ENCODE measurements around the gene OR2A14. TPM values are rescaled to one million over a fixed set of nuclear protein-coding genes. Genes with fewer than 3 reads are reported as not detected.
A peak's percentile ranks its signal among the peaks of the same experiment; 100 is the strongest.

OR2A14 gene, protein sequence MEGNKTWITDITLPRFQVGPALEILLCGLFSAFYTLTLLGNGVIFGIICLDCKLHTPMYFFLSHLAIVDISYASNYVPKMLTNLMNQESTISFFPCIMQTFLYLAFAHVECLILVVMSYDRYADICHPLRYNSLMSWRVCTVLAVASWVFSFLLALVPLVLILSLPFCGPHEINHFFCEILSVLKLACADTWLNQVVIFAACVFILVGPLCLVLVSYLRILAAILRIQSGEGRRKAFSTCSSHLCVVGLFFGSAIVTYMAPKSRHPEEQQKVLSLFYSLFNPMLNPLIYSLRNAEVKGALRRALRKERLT
- total RNA-seq, result not detected

DNA sequence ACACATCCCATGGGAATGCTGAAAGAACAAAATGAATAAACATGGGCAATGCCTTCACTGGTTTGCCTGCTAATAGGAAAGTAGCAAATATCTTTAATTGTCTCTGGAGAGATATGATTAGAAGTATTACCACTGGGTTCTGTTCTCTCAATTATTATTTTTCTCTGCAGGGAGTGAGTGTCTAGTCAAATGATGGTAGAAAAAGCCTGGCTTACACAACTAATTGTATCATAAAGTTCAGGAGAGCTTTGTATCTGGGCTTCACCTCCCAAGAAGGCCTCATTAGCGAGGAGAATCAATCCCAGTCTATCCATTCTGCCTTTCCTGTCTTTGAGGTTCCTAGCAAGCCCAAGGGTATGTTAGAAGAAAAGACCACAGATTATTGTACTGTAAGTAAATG is at the start of gene OR2A14:
TSS of gene OR2A14 (plus strand) at position 301 of the 400 bp plus-strand sequence. CDS start 5,937 bp downstream, outside the sequence.
- no peaks in the 10 kb centered on the region for H3K36me3 Mint-ChIP-seq
- peak in 1 of 2 donors; percentile 11 for ATAC-seq
- DNase-seq (ENCODE audit: low spot score), result no peak
- no peak within 1 kb of the TSS for H3K4me3 Mint-ChIP-seq
- H3K27me3 Mint-ChIP-seq, result peaks cover 0 to 4% of the 10 kb centered on the region in 2 donors
- no peak within 1 kb of the TSS for H3K27ac Mint-ChIP-seq
- H3K9me3 Mint-ChIP-seq, result no peaks in the 10 kb centered on the region
- no peaks in the 10 kb centered on the region for H3K4me1 Mint-ChIP-seq (ENCODE audit: low read depth in 2 of 2)

- ATAC-seq (no peak), DNase-seq (ENCODE audit: low spot score) (no peak)
- no peaks in the 10 kb centered on the region for H3K4me1 Mint-ChIP-seq (ENCODE audit: low read depth in 2 of 2)
- H3K9me3 Mint-ChIP-seq, result no peaks in the 10 kb centered on the region
- no peaks in the 10 kb centered on the region for H3K36me3 Mint-ChIP-seq
- H3K4me3 Mint-ChIP-seq, result no peak overlapping the region
- no peak overlapping the region for H3K27ac Mint-ChIP-seq
- H3K27me3 Mint-ChIP-seq, result peaks cover 0 to 5% of the 10 kb centered on the region in 2 donors
These were observed 48.6 kb upstream of the OR2A14 start for GRCh38 chr7:144074374-144074773.

DNA sequence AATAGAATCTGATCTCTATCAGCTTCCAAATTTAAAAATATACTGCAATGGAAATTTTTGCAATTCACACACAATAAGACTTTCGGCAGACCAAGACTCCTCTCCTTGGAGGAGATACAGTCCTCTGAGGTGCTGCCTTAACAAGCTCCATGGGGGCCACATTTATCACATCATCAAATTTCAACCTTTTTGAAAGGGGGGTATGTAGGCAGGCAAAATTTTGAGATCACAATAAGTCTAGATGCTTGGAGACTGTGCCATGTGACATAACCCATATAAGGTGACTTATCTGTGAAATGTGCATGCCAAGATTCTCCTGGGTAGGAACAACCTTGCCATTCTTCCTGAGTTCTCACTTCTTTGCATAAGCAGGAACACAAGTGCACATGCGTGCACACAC is 37.0 kb upstream of the OR2A14 start, which contains the start of gene OR2A12:
TSS of gene OR2A12 (plus strand) at position 301 of the 400 bp plus-strand sequence. CDS start 8,830 bp downstream, outside the sequence.
- Mint-ChIP-seq H3K4me3 (no peak within 1 kb of the TSS), H3K36me3 (no peaks in the 10 kb centered on the region), H3K4me1 (ENCODE audit: low read depth in 2 of 2) (no peaks in the 10 kb centered on the region), H3K9me3 (peaks cover 4% of the 10 kb centered on the region), H3K27ac (no peak within 1 kb of the TSS), H3K27me3 (peaks cover 0 to 12% of the 10 kb centered on the region in 2 donors)
- no peak for DNase-seq (ENCODE audit: low spot score)
- ATAC-seq, result no peak

GRCh38 chr7:144086730-144087129 is 36.2 kb upstream of the OR2A14 start:
- DNase-seq (ENCODE audit: low spot score) (no peak), ATAC-seq (no peak)
- Mint-ChIP-seq H3K36me3 (no peaks in the 10 kb centered on the region), H3K4me1 (ENCODE audit: low read depth in 2 of 2) (no peaks in the 10 kb centered on the region), H3K4me3 (no peak overlapping the region), H3K27ac (no peak overlapping the region), H3K27me3 (peaks cover 0 to 9% of the 10 kb centered on the region in 2 donors), H3K9me3 (peaks cover 9% of the 10 kb centered on the region)

- H3K27ac Mint-ChIP-seq, result no peak overlapping the region
- H3K9me3 Mint-ChIP-seq, result peaks cover 10% of the 10 kb centered on the region
- H3K27me3 Mint-ChIP-seq, result peaks cover 0 to 4% of the 10 kb centered on the region in 2 donors
- H3K4me3 Mint-ChIP-seq, result no peak overlapping the region
- H3K4me1 Mint-ChIP-seq (ENCODE audit: low read depth in 2 of 2), result no peaks in the 10 kb centered on the region
- ATAC-seq (no peak), DNase-seq (ENCODE audit: low spot score) (no peak)
- no peaks in the 10 kb centered on the region for H3K36me3 Mint-ChIP-seq
These were observed 35.7 kb upstream of the OR2A14 start for GRCh38 chr7:144087230-144087629.

GRCh38 chr7:144090667-144091066 is 32.3 kb upstream of the OR2A14 start:
- Mint-ChIP-seq H3K27ac (no peak overlapping the region), H3K4me1 (ENCODE audit: low read depth in 2 of 2) (no peaks in the 10 kb centered on the region), H3K9me3 (peaks cover 10% of the 10 kb centered on the region), H3K36me3 (no peaks in the 10 kb centered on the region), H3K27me3 (no peaks in the 10 kb centered on the region), H3K4me3 (no peak overlapping the region)
- no peak for DNase-seq (ENCODE audit: low spot score)
- ATAC-seq, result no peak

DNA sequence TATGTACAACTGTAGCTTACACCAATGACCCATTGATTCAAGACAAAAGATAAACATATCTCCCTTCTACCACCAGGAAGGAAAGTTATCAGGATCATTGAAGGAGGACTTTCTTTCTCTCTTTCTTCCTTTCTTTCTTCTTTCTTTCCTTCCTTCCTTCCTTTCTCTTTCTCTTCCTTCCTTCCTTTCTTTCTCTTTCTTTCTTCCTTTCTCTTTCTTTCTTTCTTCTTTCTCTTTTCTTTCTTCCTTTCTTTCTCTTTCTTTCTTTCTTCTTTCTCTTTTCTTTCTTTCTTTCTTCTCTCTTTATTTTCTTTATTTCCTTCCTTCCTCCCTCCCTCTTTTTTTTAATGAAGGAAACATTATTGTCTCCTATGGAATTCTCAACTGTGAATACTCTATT is 24.2 kb upstream of the OR2A14 start:
- Mint-ChIP-seq H3K36me3 (no peaks in the 10 kb centered on the region), H3K27me3 (peaks cover 8 to 24% of the 10 kb centered on the region in 2 donors), H3K4me1 (ENCODE audit: low read depth in 2 of 2) (no peaks in the 10 kb centered on the region), H3K9me3 (no peaks in the 10 kb centered on the region), H3K27ac (no peak overlapping the region), H3K4me3 (no peak overlapping the region)
- no peak for DNase-seq (ENCODE audit: low spot score)
- no peak for ATAC-seq

DNA sequence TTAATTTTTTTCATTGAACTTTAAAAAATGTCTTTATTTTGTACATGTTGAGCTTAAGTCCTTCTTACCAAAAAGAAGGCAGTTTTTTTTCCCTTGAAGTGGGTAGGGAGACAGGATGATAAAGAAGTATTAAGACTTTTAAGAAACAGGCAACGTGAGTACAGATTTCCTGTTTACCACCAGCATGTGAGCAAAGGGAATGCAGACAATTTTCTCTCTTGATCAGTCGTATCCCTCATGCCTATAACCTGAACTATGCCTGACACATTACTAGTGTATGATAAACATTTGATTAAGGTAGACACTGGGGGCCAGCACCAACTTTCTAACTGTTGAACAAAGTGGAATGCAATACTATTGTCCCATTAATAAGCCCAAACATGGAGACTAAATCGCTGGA is 22.4 kb upstream of the OR2A14 start:
- no peaks in the 10 kb centered on the region for H3K36me3 Mint-ChIP-seq
- no peaks in the 10 kb centered on the region for H3K4me1 Mint-ChIP-seq (ENCODE audit: low read depth in 2 of 2)
- H3K27me3 Mint-ChIP-seq, result peaks cover 11 to 32% of the 10 kb centered on the region in 2 donors
- no peak for ATAC-seq
- H3K4me3 Mint-ChIP-seq, result no peak overlapping the region
- H3K27ac Mint-ChIP-seq, result no peak overlapping the region
- no peak for DNase-seq (ENCODE audit: low spot score)
- H3K9me3 Mint-ChIP-seq, result no peaks in the 10 kb centered on the region

DNA sequence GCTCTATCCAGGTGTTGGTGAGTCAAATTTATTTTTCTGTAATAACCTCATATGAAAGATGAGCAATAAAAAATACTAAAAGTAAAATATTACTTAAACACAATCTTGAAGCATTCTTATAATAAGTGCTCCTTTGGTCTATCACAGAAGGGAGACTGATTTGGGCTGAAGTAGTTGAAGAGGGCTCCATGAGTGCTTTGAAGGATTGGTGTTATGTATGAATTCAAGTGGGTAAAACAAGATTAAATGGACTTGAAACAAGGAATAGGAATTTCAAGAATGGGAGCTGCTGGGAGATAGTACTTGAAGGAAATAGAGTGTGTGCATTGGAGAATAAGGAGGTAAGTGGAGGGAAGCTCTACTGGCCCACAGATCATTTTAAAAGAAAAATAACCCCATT is 20.9 kb upstream of the OR2A14 start:
- H3K9me3 Mint-ChIP-seq, result no peaks in the 10 kb centered on the region
- DNase-seq (ENCODE audit: low spot score) (no peak), ATAC-seq (no peak)
- no peaks in the 10 kb centered on the region for H3K4me1 Mint-ChIP-seq (ENCODE audit: low read depth in 2 of 2)
- peaks cover 11 to 25% of the 10 kb centered on the region in 2 donors for H3K27me3 Mint-ChIP-seq
- H3K36me3 Mint-ChIP-seq, result no peaks in the 10 kb centered on the region
- H3K4me3 Mint-ChIP-seq, result no peak overlapping the region
- no peak overlapping the region for H3K27ac Mint-ChIP-seq

GRCh38 chr7:144105211-144105610 is 17.8 kb upstream of the OR2A14 start:
- ATAC-seq (no peak), DNase-seq (ENCODE audit: low spot score) (no peak)
- Mint-ChIP-seq H3K4me3 (no peak overlapping the region), H3K4me1 (ENCODE audit: low read depth in 2 of 2) (no peaks in the 10 kb centered on the region), H3K36me3 (no peaks in the 10 kb centered on the region), H3K9me3 (no peaks in the 10 kb centered on the region), H3K27me3 (peaks cover 11 to 35% of the 10 kb centered on the region in 2 donors), H3K27ac (no peak overlapping the region)

- H3K27me3 Mint-ChIP-seq, result peaks cover 5 to 34% of the 10 kb centered on the region in 2 donors
These were observed 13.7 kb upstream of the OR2A14 start, which contains the start of gene OR2A2 for GRCh38 chr7:144109283-144109682. Gene OR2A2 (plus strand): TSS chr7:144109583. CDS start chr7:144109583, 0 bp downstream.

GRCh38 chr7:144110272-144110671 is 12.7 kb upstream of the OR2A14 start:
- no peaks in the 10 kb centered on the region for H3K36me3 Mint-ChIP-seq
- H3K27me3 Mint-ChIP-seq, result peaks cover 3 to 31% of the 10 kb centered on the region in 2 donors
- no peaks in the 10 kb centered on the region for H3K4me1 Mint-ChIP-seq (ENCODE audit: low read depth in 2 of 2)
- no peak for DNase-seq (ENCODE audit: low spot score)
- no peaks in the 10 kb centered on the region for H3K9me3 Mint-ChIP-seq
- H3K4me3 Mint-ChIP-seq, result no peak overlapping the region
- ATAC-seq, result no peak
- H3K27ac Mint-ChIP-seq, result no peak overlapping the region

More at GRCh38 chr7:144109283-144109682, 13.7 kb upstream of the OR2A14 start, which contains the start of gene OR2A2:
- no peak for ATAC-seq
- no peak for DNase-seq (ENCODE audit: low spot score)
- no peaks in the 10 kb centered on the region for H3K4me1 Mint-ChIP-seq (ENCODE audit: low read depth in 2 of 2)
- H3K9me3 Mint-ChIP-seq, result no peaks in the 10 kb centered on the region
- H3K36me3 Mint-ChIP-seq, result no peaks in the 10 kb centered on the region
- no peak within 1 kb of the TSS for H3K4me3 Mint-ChIP-seq
- no peak within 1 kb of the TSS for H3K27ac Mint-ChIP-seq

DNA sequence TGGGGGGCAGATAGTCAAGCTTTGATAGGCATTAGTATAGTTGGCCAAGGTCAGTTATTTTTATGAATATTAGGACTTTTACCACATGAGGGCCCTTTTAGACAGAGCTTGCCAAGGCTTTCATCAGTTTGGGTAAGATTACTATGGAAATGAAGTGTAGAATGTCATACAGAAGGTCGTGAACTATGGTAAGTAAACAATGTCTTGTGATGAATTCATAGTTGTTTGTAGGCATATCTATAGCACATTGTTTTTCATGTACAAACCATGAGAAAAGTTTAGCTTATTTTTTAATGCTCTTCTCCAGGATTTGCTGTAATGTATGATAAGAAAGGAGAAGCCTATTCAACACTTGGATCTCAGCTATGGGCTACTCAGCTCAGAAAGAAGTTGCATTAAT is 9.3 kb upstream of the OR2A14 start:
- H3K4me3 Mint-ChIP-seq, result no peak overlapping the region
- H3K27me3 Mint-ChIP-seq, result peaks cover 3 to 22% of the 10 kb centered on the region in 2 donors
- H3K4me1 Mint-ChIP-seq (ENCODE audit: low read depth in 2 of 2), result no peaks in the 10 kb centered on the region
- H3K27ac Mint-ChIP-seq, result no peak overlapping the region
- H3K9me3 Mint-ChIP-seq, result no peaks in the 10 kb centered on the region
- no peaks in the 10 kb centered on the region for H3K36me3 Mint-ChIP-seq
- ATAC-seq, result no peak
- no peak for DNase-seq (ENCODE audit: low spot score)

- Mint-ChIP-seq H3K4me1 (ENCODE audit: low read depth in 2 of 2) (no peaks in the 10 kb centered on the region), H3K4me3 (no peak overlapping the region), H3K9me3 (no peaks in the 10 kb centered on the region), H3K36me3 (no peaks in the 10 kb centered on the region), H3K27ac (no peak overlapping the region), H3K27me3 (peaks cover 3 to 15% of the 10 kb centered on the region in 2 donors)
- DNase-seq (ENCODE audit: low spot score), result no peak
- no peak for ATAC-seq
These were observed 4.6 kb upstream of the OR2A14 start for GRCh38 chr7:144118341-144118740.
